ENCODE data around the gene CEL. TPM values are rescaled to one million over a fixed set of nuclear protein-coding genes. Genes with fewer than 3 reads are reported as not detected.

Gene CEL
- total and polyA plus RNA-seq, 2 donors (not counting 3 experiments of a cell fraction or from before 2014, with no cell fraction given): 0.92 to 1.1 TPM

- no peaks in the 10 kb centered on the region for H3K9me3 ChIP-seq (replicated peaks; ENCODE audit: control insufficient read depth, insufficient read depth, low read length)
- ChIA-PET POLR2A (no interaction called here), CTCF (no interaction called here)
- H3K9me1 ChIP-seq (replicated peaks; ENCODE audit: control insufficient read depth, extremely low read depth, insufficient read depth, low read length): no peaks in the 10 kb centered on the region
- dilution Hi-C loops (cut with MboI; ENCODE audit: extremely low pct_ligation_motif_present, low sequenced_read_pairs) (no loop called here), intact Hi-C loops (cut with micrococcal nuclease) (no loop called here)
- peaks cover 8 to 46% of the 10 kb centered on the region in 2 experiments for H3K36me3 ChIP-seq (ENCODE audit: control insufficient read depth in 2 of 2, extremely low read depth in 1 of 2, insufficient read depth in 2 of 2, low read length in 2 of 2)
- FAIRE-seq: no peak
- peaks cover 9% of the 10 kb centered on the region for H3K79me2 ChIP-seq (ENCODE audit: control insufficient read depth, insufficient read depth, low read length)
- no peak overlapping the region for H3K27ac ChIP-seq (ENCODE audit: insufficient read depth, low read depth, low read length)
- no peaks in the 10 kb centered on the region for H3K27me3 ChIP-seq (ENCODE audit: control insufficient read depth in 2 of 2, insufficient read depth in 2 of 2, low read length in 2 of 2)
- no peak overlapping the region for H2AFZ ChIP-seq (ENCODE audit: low read depth, low read length)
- BruUV-seq (replicated peaks): no TSS peak
- H3K9ac ChIP-seq (replicated peaks; ENCODE audit: extremely low read depth, insufficient read depth, low read length): no peak overlapping the region
- TF ChIP-seq GATA2 (IDR thresholded peaks at IDR 0.05; ENCODE audit: insufficient read depth, insufficient read length, low read depth, low read length) (no peak), POLR2A (IDR thresholded peaks at IDR 0.05; ENCODE audit: low read depth, low read length) (no peak), FOS (IDR thresholded peaks at IDR 0.05; ENCODE audit: borderline replicate concordance, insufficient read depth, low read length) (no peak), EZH2 (IDR thresholded peaks at IDR 0.05; ENCODE audit: borderline replicate concordance, low read depth, low read length, severe bottlenecking) (no peak), MAX (IDR thresholded peaks at IDR 0.05; ENCODE audit: insufficient read depth, insufficient read length) (no peak), JUN (IDR thresholded peaks at IDR 0.05; ENCODE audit: borderline replicate concordance, insufficient read depth, insufficient read length, low read depth) (no peak), CTCF (IDR thresholded peaks at IDR 0.05; ENCODE audit: extremely low read depth in 1 of 2, insufficient read depth in 1 of 2, low read depth in 1 of 2, low read length in 2 of 2) (no peak), MYC (IDR thresholded peaks at IDR 0.05; ENCODE audit: low read depth, low read length) (no peak), POLR2AphosphoS5 (IDR thresholded peaks at IDR 0.05; ENCODE audit: insufficient read depth, low read depth, low read length) (no peak)
- no peaks in the 10 kb centered on the region for H3K4me1 ChIP-seq (ENCODE audit: control insufficient read depth, extremely low read depth, insufficient read depth, low read length)
- no peak overlapping the region for H3K4me3 ChIP-seq (replicated peaks in 1 of 3; ENCODE audit: insufficient read depth in 1 of 3, low read depth in 1 of 3, low read length in 3 of 3)
- no peaks in the 10 kb centered on the region for H4K20me1 ChIP-seq (replicated peaks; ENCODE audit: control insufficient read depth, extremely low read depth, insufficient read depth, low read length)
- no peak overlapping the region for H3K4me2 ChIP-seq (ENCODE audit: insufficient read depth, low read length)
- DNase-seq (ENCODE audit: low read depth, low spot score): no peak
Measured at GRCh38 chr9:133044661-133045060, 17.1 kb upstream of the CEL start.

All from endothelial cell of umbilical vein (primary cell).